Measurements from ENCODE around the gene GPR183.

DNA sequence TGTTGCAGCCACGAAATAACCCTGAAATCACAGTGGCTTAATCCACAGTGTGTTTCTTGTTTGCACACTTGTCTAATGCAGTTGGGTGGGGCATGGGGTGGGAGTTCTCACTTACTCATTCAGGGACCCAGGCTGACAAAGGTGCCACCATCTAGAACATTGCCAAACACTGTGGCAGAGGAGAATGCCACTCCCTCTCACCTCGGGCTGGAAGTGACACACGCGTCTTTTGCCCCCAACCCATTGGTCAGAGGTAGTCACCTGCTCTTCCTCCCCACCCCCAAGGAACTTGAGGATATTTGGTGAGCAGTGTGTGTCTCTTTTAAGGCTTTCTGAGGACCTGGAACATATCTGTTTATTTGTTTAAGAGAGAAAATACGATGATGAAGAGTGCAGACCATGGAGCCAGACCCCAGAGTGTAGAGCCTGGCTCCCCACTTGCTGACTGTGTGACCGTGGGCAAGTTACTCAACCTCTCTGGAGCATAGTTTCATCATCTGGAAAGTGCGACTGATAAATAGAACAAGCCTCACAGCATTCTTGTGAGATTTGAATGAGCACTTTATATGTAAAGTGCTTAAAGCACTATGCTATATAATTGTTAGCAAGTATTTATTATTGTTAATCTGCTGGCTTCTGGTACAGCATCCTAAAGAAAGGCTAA lies 17.4 kb downstream of the GPR183 start:
- TF ChIP-seq EZH2phosphoT487 (IDR thresholded peaks at IDR 0.05; ENCODE audit: insufficient read depth, low read depth): no peak
- TF ChIP-seq EZH2 (IDR thresholded peaks at IDR 0.05; ENCODE audit: insufficient read depth, poor library complexity, severe bottlenecking): no peak

Data from GM23248 (cell line).